Measurements from ENCODE around the gene SYNGR1. TPM values are rescaled to one million over a fixed set of nuclear protein-coding genes. Genes with fewer than 3 reads are reported as not detected.

SYNGR1 gene
- total RNA-seq, 2 experiments from 2014 or later, result 2.4 to 3.8 TPM

- ChIA-PET CTCF (interaction anchor here (0.9 to 1.2 kb wide), 2 partner anchors 88 to 120 kb away, joined by 3 read pairs; no protein-coding TSS in a partner anchor), POLR2A (interaction anchor here (0.7 to 2.0 kb wide), 7 partner anchors 8 to 118 kb away, joined by 3 to 6 read pairs (median 4); partner anchors contain the start of genes ATF4 and RPL3)
- H3K4me3 Mint-ChIP-seq, result no peak overlapping the region
- intact Hi-C loops (cut with micrococcal nuclease), result no loop called here
- no peaks in the 10 kb centered on the region for H3K9me3 Mint-ChIP-seq
- no peak for TF ChIP-seq CTCF (IDR thresholded peaks at IDR 0.05)
- peak; percentile 66 for DNase-seq
- H3K27ac Mint-ChIP-seq, result no peak overlapping the region
- peaks cover 35% of the 10 kb centered on the region for H3K36me3 Mint-ChIP-seq (ENCODE audit: low read depth)
- peak; percentile 82 for ATAC-seq
- no peaks in the 10 kb centered on the region for H3K27me3 Mint-ChIP-seq
- peaks cover 65% of the 10 kb centered on the region for H3K4me1 Mint-ChIP-seq (ENCODE audit: low read depth)
Measured at GRCh38 chr22:39405346-39406085, 55.7 kb downstream of the SYNGR1 start.

GRCh38 chr22:39408173-39408572, 58.4 kb downstream of the SYNGR1 start:
- no peak for DNase-seq
- H3K4me3 Mint-ChIP-seq, result no peak overlapping the region
- no peaks in the 10 kb centered on the region for H3K27me3 Mint-ChIP-seq
- peaks cover 25% of the 10 kb centered on the region for H3K36me3 Mint-ChIP-seq (ENCODE audit: low read depth)
- intact Hi-C loops (cut with micrococcal nuclease), result no loop called here
- CTCF ChIA-PET, result interaction anchor here (0.8 kb wide), 1 partner anchor 9 kb away, joined by 3 read pairs; the partner anchor contains the start of gene TAB1
- H3K27ac Mint-ChIP-seq, result no peak overlapping the region
- H3K9me3 Mint-ChIP-seq, result peaks cover 3% of the 10 kb centered on the region
- peaks cover 66% of the 10 kb centered on the region for H3K4me1 Mint-ChIP-seq (ENCODE audit: low read depth)
- no peak for TF ChIP-seq CTCF (IDR thresholded peaks at IDR 0.05)
- POLR2A ChIA-PET, result no interaction called here
- ATAC-seq, result no peak

- peaks cover 69% of the 10 kb centered on the region for H3K4me1 Mint-ChIP-seq (ENCODE audit: low read depth)
- ATAC-seq (no peak), DNase-seq (no peak)
- CTCF ChIA-PET, result interaction anchor here (0.8 kb wide), 1 partner anchor 9 kb away, joined by 3 read pairs; the partner anchor contains the start of gene TAB1
- no peak for TF ChIP-seq CTCF (IDR thresholded peaks at IDR 0.05)
- H3K27me3 Mint-ChIP-seq, result no peaks in the 10 kb centered on the region
- peaks cover 3% of the 10 kb centered on the region for H3K9me3 Mint-ChIP-seq
- H3K4me3 Mint-ChIP-seq, result no peak overlapping the region
- H3K27ac Mint-ChIP-seq, result no peak overlapping the region
- POLR2A ChIA-PET, result no interaction called here
- H3K36me3 Mint-ChIP-seq (ENCODE audit: low read depth), result peaks cover 21% of the 10 kb centered on the region
- intact Hi-C loops (cut with micrococcal nuclease), result no loop called here
Measured at GRCh38 chr22:39408807-39409206, 59.0 kb downstream of the SYNGR1 start.

GRCh38 chr22:39409516-39410029, 59.8 kb downstream of the SYNGR1 start:
- CTCF ChIA-PET, result interaction anchor here (1.1 kb wide), 1 partner anchor 37 kb away, joined by 3 read pairs; no protein-coding TSS in a partner anchor
- intact Hi-C loops (cut with micrococcal nuclease), result no loop called here
- H3K27ac Mint-ChIP-seq, result no peak overlapping the region

More at GRCh38 chr22:39409516-39410029, 59.8 kb downstream of the SYNGR1 start:
- TF ChIP-seq CTCF (IDR thresholded peaks at IDR 0.05), result no peak
- no peak for ATAC-seq
- H3K27me3 Mint-ChIP-seq, result no peaks in the 10 kb centered on the region
- no peak for DNase-seq
- POLR2A ChIA-PET, result interaction anchor here (0.9 kb wide), 1 partner anchor 27 kb away, joined by 4 read pairs; no protein-coding TSS in a partner anchor
- peaks cover 73% of the 10 kb centered on the region for H3K4me1 Mint-ChIP-seq (ENCODE audit: low read depth)
- peaks cover 3% of the 10 kb centered on the region for H3K9me3 Mint-ChIP-seq
- peaks cover 19% of the 10 kb centered on the region for H3K36me3 Mint-ChIP-seq (ENCODE audit: low read depth)
- H3K4me3 Mint-ChIP-seq, result no peak overlapping the region

All from activated CD8-positive, alpha-beta T cell treated with anti-CD3 and anti-CD28 coated beads for 36 hours (primary cell).